HepG2 (cell line): ENCODE measurements around the gene P3R3URF. TPM values are rescaled to one million over a fixed set of nuclear protein-coding genes. Genes with fewer than 3 reads are reported as not detected.
"Not testable (repeated sequence)": the region's sequence is repeated elsewhere in the genome, so short reads cannot be mapped to it uniquely, and the experiment has no call there.

Experiments
- ATAC-seq: fragments of 200-7000 bp; cut with Tn5 transposase; 3 replicates; pipeline ENCODE4 v1.9.1; 2020; ENCODE audit warnings: mild to moderate bottlenecking, moderate library complexity
- BruUV-seq: library from RNA; stranded (reverse); fragments of 400-500 nt; replicated peaks from 2 replicates; lab custom pipeline; 2021; lab: Mats Ljungman, UMichigan
- CTCF ChIA-PET: fragments of 300-600 bp; formaldehyde crosslinking; extraction: SDS; loops from one replicate; lab custom pipeline; 2021; ENCODE audit warnings: low total read pairs, inconsistent platforms, low intra/inter-chr PET ratio; lab: Yijun Ruan, JAX
- POLR2A ChIA-PET: fragments of 350-600 bp; sonication (Branson Sonifier 250); formaldehyde crosslinking; loops from one replicate; lab custom pipeline; 2020; ENCODE audit warnings: antibody characterized with exemption, inconsistent platforms; lab: Yijun Ruan, JAX
- DNase-seq: peaks from one replicate; pipeline ENCODE4 v3.0.0-alpha.2; 2015; ENCODE audit warnings: low spot score
- FAIRE-seq: peaks from 3 replicates; lab custom pipeline; 2011; peaks lifted over from hg19 to GRCh38; lab: Jason Lieb, UNC
- H2AFZ ChIP-seq: one replicate; pipeline ENCODE4 v1.6.1; 2011; ENCODE audit warnings: low read length, inconsistent platforms
- H3K27ac ChIP-seq: fragments of 300-600 bp; 3 replicates; pipeline ENCODE4 v1.8.0; 2011; ENCODE audit warnings: mixed run types, mild to moderate bottlenecking, mixed read lengths, low read length, inconsistent platforms; ENCODE audit not compliant: insufficient read depth; ENCODE audit errors: extremely low read length
- H3K27me3 ChIP-seq, 2 experiments: fragments of 200-600 bp in 1 of 2; 2 replicates in 1 of 2; 3 replicates in 1 of 2; pipeline versions ENCODE4 v1.6.0 to v1.8.0; 2011; ENCODE audit warnings: low read length in 2 of 2, mild to moderate bottlenecking in 2 of 2, moderate library complexity in 2 of 2, inconsistent platforms in 1 of 2; ENCODE audit not compliant: insufficient read depth in 2 of 2, control insufficient read depth in 1 of 2
- H3K36me3 ChIP-seq, 2 experiments: fragments of 200-600 bp in 1 of 2; replicated peaks in 1 of 2; 2 replicates in 1 of 2; 3 replicates in 1 of 2; pipeline versions ENCODE4 v1.5.1 to v1.8.0; 2011; ENCODE audit warnings: low read length in 2 of 2, inconsistent platforms in 1 of 2; ENCODE audit not compliant: insufficient read depth in 2 of 2, control insufficient read depth in 1 of 2
- H3K4me1 ChIP-seq: 2 replicates; pipeline ENCODE4 v1.5.1; 2012; ENCODE audit warnings: low read length, inconsistent platforms; ENCODE audit not compliant: insufficient read depth
- H3K4me2 ChIP-seq: 2 replicates; pipeline ENCODE4 v1.6.0; 2011; ENCODE audit warnings: low read depth, low read length, inconsistent platforms
- H3K4me3 ChIP-seq, 3 experiments: fragments of 200-600 bp in 1 of 3; sonication (generic), shearing (Covaris generic) in 1 of 3; replicated peaks in 1 of 3; 2 replicates each; pipeline ENCODE4 v1.5.1; 2011 to 2016; ENCODE audit warnings: low read length in 3 of 3, inconsistent platforms in 2 of 3, low read depth in 2 of 3, mild to moderate bottlenecking in 2 of 3, control low read depth in 1 of 3, mixed read lengths in 1 of 3; ENCODE audit not compliant: insufficient read depth in 1 of 3
- H3K79me2 ChIP-seq: one replicate; pipeline ENCODE4 v1.6.1; 2011; ENCODE audit warnings: low read length, inconsistent platforms; ENCODE audit not compliant: insufficient read depth
- H3K9ac ChIP-seq: 2 replicates; pipeline ENCODE4 v1.6.0; 2011; ENCODE audit warnings: mild to moderate bottlenecking, low read depth, low read length, inconsistent platforms; ENCODE audit not compliant: insufficient read depth
- H3K9me3 ChIP-seq: 2 replicates; pipeline ENCODE4 v1.5.1; 2012; ENCODE audit warnings: mild to moderate bottlenecking, low read length
- H4K20me1 ChIP-seq: 2 replicates; pipeline ENCODE4 v1.6.0; 2011; ENCODE audit warnings: inconsistent platforms, mild to moderate bottlenecking, low read length, moderate library complexity; ENCODE audit not compliant: insufficient read depth
- FOSL2 ChIP-seq: sonication (generic); formaldehyde crosslinking; IDR thresholded peaks from 2 replicates; pipeline ENCODE4 v1.4.0; 2020; ENCODE audit warnings: missing genetic modification reagents
- HMGXB4 ChIP-seq, 2 experiments: sonication (generic) in 1 of 2; formaldehyde crosslinking in 1 of 2; IDR thresholded peaks; 2 replicates each; pipeline versions ENCODE4 v1.4.0 to v1.6.1; 2018 to 2020; ENCODE audit warnings: missing genetic modification reagents in 2 of 2, borderline replicate concordance in 1 of 2, low read depth in 1 of 2, mild to moderate bottlenecking in 1 of 2, missing biosample characterization in 1 of 2
- STAG1 ChIP-seq: sonication (generic); formaldehyde crosslinking; IDR thresholded peaks from 2 replicates; pipeline ENCODE4 v1.4.0; 2020; ENCODE audit warnings: missing genetic modification reagents
- ZBTB21 ChIP-seq: sonication (generic); formaldehyde crosslinking; IDR thresholded peaks from 2 replicates; pipeline ENCODE4 v1.4.0; 2020; ENCODE audit warnings: missing genetic modification reagents
- ZNF501 ChIP-seq: sonication (generic); formaldehyde crosslinking; IDR thresholded peaks from 2 replicates; pipeline ENCODE4 v1.5.1; 2020; ENCODE audit warnings: mild to moderate bottlenecking, moderate library complexity, missing genetic modification reagents
- ZNF775 ChIP-seq: sonication (generic); formaldehyde crosslinking; IDR thresholded peaks from 2 replicates; pipeline ENCODE4 v1.4.0; 2020; ENCODE audit warnings: missing genetic modification reagents, mild to moderate bottlenecking, moderate library complexity, borderline replicate concordance
- WGBS: methylation state at CpG from one replicate; pipeline ENCODE4 v1.1.6; 2017; ENCODE audit warnings: low lambda C conversion rate; 5-methylcytosine and 5-hydroxymethylcytosine counted together
- in situ Hi-C: cut with HindIII; loops from 2 replicates; pipeline ENCODE4 v1.10.0; 2017; ENCODE audit warnings: low pct_unique_long_range_greater_than_20kb; ENCODE audit not compliant: extremely low pct_ligation_motif_present
- intact Hi-C: fragments of 100-400 bp; cut with micrococcal nuclease; formaldehyde crosslinking; loops from one replicate; pipeline ENCODE4 v1.10.0; 2022; ENCODE audit not compliant: unreplicated experiment
- polyA plus RNA-seq, 8 experiments: library from polyadenylated mRNA; depleted of rRNA in 3 of 8; stranded (reverse) in 7 of 8; unstranded in 1 of 8; fragments of >200 nt; fragmentation: Illumina TruSeq in 4 of 8; extraction: Trizol in 4 of 8; gene quantifications; 2 replicates each; pipeline versions ENCODE4 v1.2.1 to v1.2.3, GENCODE V29; 2011 to 2016; ENCODE audit warnings: low read depth in 4 of 8, missing spikeins in 1 of 8, mixed read lengths in 1 of 8; ENCODE audit not compliant: insufficient read depth in 1 of 8
- total RNA-seq, 5 experiments: library from RNA; depleted of rRNA; stranded (reverse); fragments of >200 nt; fragmentation: Illumina TruSeq; extraction: Trizol; gene quantifications; 2 replicates each; pipeline ENCODE4 v1.2.3, GENCODE V29; 2016; ENCODE audit warnings: low read depth in 1 of 5

Gene P3R3URF
- total and polyA plus RNA-seq, 2 of the 13 experiments (the other 11 are each of a cell fraction or from before 2014, with no cell fraction given) = not detected

- TF ChIP-seq ZNF775 (CRISPR knock-in tag) (no peak), ZNF501 (CRISPR knock-in tag) (0 out of 2 replicates have a peak, but pooled peaks have one; percentile 33), ZBTB21 (no peak), HMGXB4 (CRISPR knock-in tag; IDR thresholded peaks at IDR 0.05; ENCODE audit: borderline replicate concordance in 1 of 2, low read depth in 1 of 2) (peak in 1 of 2 experiments; percentile 43; a peak in 1 of 4 replicates), FOSL2 (CRISPR knock-in tag) (peak; percentile 37), STAG1 (CRISPR knock-in tag) (peak; percentile 84)
These were observed 47.2 kb upstream of the P3R3URF start (continued) for GRCh38 chr1:46223472-46223943.

GRCh38 chr1:46223055-46223454, 46.8 kb upstream of the P3R3URF start:
- not testable (repeated sequence) for H3K36me3 ChIP-seq, FAIRE-seq, BruUV-seq, H3K27me3 ChIP-seq, H3K4me3 ChIP-seq, H3K9me3 ChIP-seq, ATAC-seq, H2AFZ ChIP-seq, H4K20me1 ChIP-seq, DNase-seq, H3K9ac ChIP-seq, H3K79me2 ChIP-seq, H3K27ac ChIP-seq
- 53% methylated on average over 11 of the region's 11 CpGs for WGBS
- H3K4me2 ChIP-seq = 0 out of 2 replicates have a peak overlapping the region, but pooled peaks have one; percentile 71
- ChIA-PET CTCF (interaction anchor here (2.3 to 3.7 kb wide), 2 partner anchors 43 to 186 kb away, joined by 21 to 43 read pairs; no protein-coding TSS in a partner anchor), POLR2A (interaction anchor here (0.8 to 2.0 kb wide), 5 partner anchors 24 to 41 kb away, joined by 3 to 11 read pairs (median 3); partner anchors contain the start of genes POMGNT1 and RAD54L)
- in situ Hi-C loops (loop anchor here (5.0 kb wide), 2 partner anchors 41 to 186 kb away; no protein-coding TSS in a partner anchor), intact Hi-C loops (loop anchor here (1.0 kb wide), 2 partner anchors 44 to 186 kb away; no protein-coding TSS in a partner anchor)
- peaks cover 51% of the 10 kb centered on the region for H3K4me1 ChIP-seq
